ENCODE measurements around the gene DLX4. TPM values are rescaled to one million over a fixed set of nuclear protein-coding genes. Genes with fewer than 3 reads are reported as not detected.

DLX4 gene
- total RNA-seq, 1 donor from 2014 or later, result not detected

GRCh38 chr17:49967621-49968404 is 1.2 kb upstream of the DLX4 start:
- DNase-seq (ENCODE audit: low spot score) (no peak), ATAC-seq (no peak)

- DNase-seq (ENCODE audit: low spot score), result peak; percentile 49
- peak; percentile 60 for ATAC-seq
Measured at GRCh38 chr17:49968405-49969133, 421 bp upstream of the DLX4 start.

- DNase-seq (ENCODE audit: low spot score) (no peak), ATAC-seq (no peak)
Measured at GRCh38 chr17:49969795-49970389, 902 bp downstream of the DLX4 start.

- no peak for DNase-seq (ENCODE audit: low spot score)
- ATAC-seq, result no peak
Measured at GRCh38 chr17:49970498-49970897, 1.5 kb downstream of the DLX4 start.

- DNase-seq (ENCODE audit: low spot score) (no peak), ATAC-seq (no peak)
Measured at GRCh38 chr17:49971199-49971847, 2.3 kb downstream of the DLX4 start.

- DNase-seq (ENCODE audit: low spot score) (no peak), ATAC-seq (no peak)
Measured at GRCh38 chr17:49971848-49972485, 3.0 kb downstream of the DLX4 start.

- no peak for DNase-seq (ENCODE audit: low spot score)
- no peak for ATAC-seq
Measured at GRCh38 chr17:49972486-49973270, 3.7 kb downstream of the DLX4 start.

- DNase-seq (ENCODE audit: low spot score), result no peak
- ATAC-seq, result no peak
Measured at GRCh38 chr17:49973271-49973615, 4.3 kb downstream of the DLX4 start.

GRCh38 chr17:49975531-49975930 is 6.5 kb downstream of the DLX4 start:
- no peak for ATAC-seq
- no peak for DNase-seq (ENCODE audit: low spot score)

GRCh38 chr17:49976163-49976827 is 7.3 kb downstream of the DLX4 start:
- DNase-seq (ENCODE audit: low spot score), result no peak
- ATAC-seq, result no peak

GRCh38 chr17:49976828-49977202 is 7.8 kb downstream of the DLX4 start:
- DNase-seq (ENCODE audit: low spot score) (no peak), ATAC-seq (no peak)

- DNase-seq (ENCODE audit: low spot score) (no peak), ATAC-seq (no peak)
Measured at GRCh38 chr17:49977463-49978389, 8.7 kb downstream of the DLX4 start.

- ATAC-seq (no peak), DNase-seq (ENCODE audit: low spot score) (no peak)
Measured at GRCh38 chr17:49978501-49978900, 9.5 kb downstream of the DLX4 start.

- DNase-seq (ENCODE audit: low spot score) (no peak), ATAC-seq (no peak)
Measured at GRCh38 chr17:49979748-49980479, 10.9 kb downstream of the DLX4 start.

GRCh38 chr17:49980703-49981197 is 11.8 kb downstream of the DLX4 start:
- DNase-seq (ENCODE audit: low spot score), result no peak

GRCh38 chr17:49984283-49984682 is 15.3 kb downstream of the DLX4 start:
- no peak for ATAC-seq
- no peak for DNase-seq (ENCODE audit: low spot score)

More at GRCh38 chr17:49980703-49981197, 11.8 kb downstream of the DLX4 start:
- ATAC-seq, result no peak

- DNase-seq (ENCODE audit: low spot score) (no peak), ATAC-seq (no peak)
Measured at GRCh38 chr17:49984776-49985175, 15.8 kb downstream of the DLX4 start.
